ENCODE data around the gene CXCL6. TPM values are rescaled to one million over a fixed set of nuclear protein-coding genes. Genes with fewer than 3 reads are reported as not detected.

The CXCL6 gene
- polyA plus RNA-seq, 1 of the 3 experiments (the other 2 are of a cell fraction) = 0.02 TPM

DNA sequence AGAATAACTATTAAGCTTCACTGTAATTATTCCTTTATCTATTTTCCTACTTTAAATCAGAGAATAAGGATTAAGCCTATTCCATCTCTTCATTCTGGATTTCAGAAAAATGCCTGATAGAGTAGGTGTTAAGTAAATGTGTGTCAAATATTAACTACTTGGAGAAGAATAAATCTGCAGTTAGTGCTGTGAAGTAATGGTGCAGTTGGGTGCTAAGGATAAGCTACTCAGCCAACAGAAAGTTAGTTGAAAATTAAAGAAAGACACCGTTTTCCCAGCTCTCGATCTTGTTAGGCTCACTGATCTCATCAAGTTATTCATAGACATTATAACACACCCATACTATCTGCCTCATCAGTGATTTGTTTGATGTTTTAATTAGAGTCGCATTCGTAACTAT is 23.7 kb downstream of the CXCL6 start:
- WGBS (ENCODE audit: low lambda C conversion rate) = 3% methylated on average over 4 of the region's 4 CpGs
- no peaks in the 10 kb centered on the region for H3F3A ChIP-seq (replicated peaks; ENCODE audit: insufficient read depth)
- H3K9ac ChIP-seq = no peak overlapping the region
- no peak overlapping the region for H2AFZ ChIP-seq (ENCODE audit: low read depth)
- no peaks in the 10 kb centered on the region for H3K4me1 ChIP-seq (ENCODE audit: control insufficient read depth in 1 of 2, insufficient read depth in 2 of 2, low read depth in 1 of 2, low read length in 1 of 2)
- no peak overlapping the region for H3K27ac ChIP-seq (ENCODE audit: low read depth in 2 of 2, low read length in 1 of 2)
- ChIA-PET POLR2A (no interaction called here), CTCF (no interaction called here)
- no peaks in the 10 kb centered on the region for H3K36me3 ChIP-seq (replicated peaks in 1 of 2; ENCODE audit: control insufficient read depth in 1 of 2, insufficient read depth in 2 of 2, low read length in 1 of 2)
- H3K4me3 ChIP-seq (ENCODE audit: low read depth in 2 of 2, low read length in 1 of 2) = no peak overlapping the region
- H4K20me1 ChIP-seq (ENCODE audit: insufficient read depth) = no peaks in the 10 kb centered on the region
- H3K9me2 ChIP-seq = no peaks in the 10 kb centered on the region
- H3K79me2 ChIP-seq (ENCODE audit: insufficient read depth) = no peaks in the 10 kb centered on the region
- no peaks in the 10 kb centered on the region for H3K9me3 ChIP-seq
- no peak overlapping the region for H3K4me2 ChIP-seq
- no peak for DNase-seq
- peaks cover 41% of the 10 kb centered on the region for H3K27me3 ChIP-seq (ENCODE audit: insufficient read depth)
- TF ChIP-seq, protein P1, sequence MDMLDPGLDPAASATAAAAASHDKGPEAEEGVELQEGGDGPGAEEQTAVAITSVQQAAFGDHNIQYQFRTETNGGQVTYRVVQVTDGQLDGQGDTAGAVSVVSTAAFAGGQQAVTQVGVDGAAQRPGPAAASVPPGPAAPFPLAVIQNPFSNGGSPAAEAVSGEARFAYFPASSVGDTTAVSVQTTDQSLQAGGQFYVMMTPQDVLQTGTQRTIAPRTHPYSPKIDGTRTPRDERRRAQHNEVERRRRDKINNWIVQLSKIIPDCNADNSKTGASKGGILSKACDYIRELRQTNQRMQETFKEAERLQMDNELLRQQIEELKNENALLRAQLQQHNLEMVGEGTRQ (IDR thresholded peaks at IDR 0.05; ENCODE audit: borderline replicate concordance, low read depth, low read length) = no peak
- TF ChIP-seq CHD2 (IDR thresholded peaks at IDR 0.05; ENCODE audit: low read length, partially characterized antibody) = no peak
- no peak for TF ChIP-seq MEF2A (IDR thresholded peaks at IDR 0.05; ENCODE audit: borderline replicate concordance, low read depth)

DNA sequence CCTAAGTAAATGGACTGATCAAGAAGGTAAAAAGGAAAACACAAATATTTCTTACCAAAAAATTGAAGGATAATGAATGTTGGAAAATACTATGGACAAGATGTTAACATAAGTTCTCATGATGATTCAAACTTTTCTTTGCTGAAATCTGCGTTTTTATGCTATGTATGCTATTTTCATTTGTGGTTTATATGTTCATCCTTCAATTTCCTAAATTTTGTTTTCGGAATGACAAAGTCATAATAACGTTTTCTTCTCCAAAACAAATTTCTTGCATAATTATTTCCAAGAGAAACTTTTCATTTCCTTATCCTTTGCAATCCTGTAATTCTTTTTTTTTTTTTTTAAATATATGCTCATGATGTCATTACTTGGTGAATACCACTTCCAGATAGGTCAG is 24.4 kb downstream of the CXCL6 start:
- Histone ChIP-seq H3K9ac (no peak overlapping the region), H3K27me3 (ENCODE audit: insufficient read depth) (peaks cover 37% of the 10 kb centered on the region), H3K79me2 (ENCODE audit: insufficient read depth) (no peaks in the 10 kb centered on the region), H3K27ac (ENCODE audit: low read depth in 2 of 2, low read length in 1 of 2) (no peak overlapping the region), H3K4me2 (no peak overlapping the region), H3K4me1 (ENCODE audit: control insufficient read depth in 1 of 2, insufficient read depth in 2 of 2, low read depth in 1 of 2, low read length in 1 of 2) (no peaks in the 10 kb centered on the region), H3F3A (replicated peaks; ENCODE audit: insufficient read depth) (no peaks in the 10 kb centered on the region), H2AFZ (ENCODE audit: low read depth) (no peak overlapping the region), H4K20me1 (ENCODE audit: insufficient read depth) (no peaks in the 10 kb centered on the region), H3K9me2 (no peaks in the 10 kb centered on the region), H3K9me3 (no peaks in the 10 kb centered on the region), H3K36me3 (replicated peaks in 1 of 2; ENCODE audit: control insufficient read depth in 1 of 2, insufficient read depth in 2 of 2, low read length in 1 of 2) (no peaks in the 10 kb centered on the region), H3K4me3 (ENCODE audit: low read depth in 2 of 2, low read length in 1 of 2) (no peak overlapping the region)
- WGBS (ENCODE audit: low lambda C conversion rate) = 7% methylated on average over 3 of the region's 3 CpGs
- TF ChIP-seq, protein P1 (IDR thresholded peaks at IDR 0.05; ENCODE audit: borderline replicate concordance, low read depth, low read length) = no peak
- TF ChIP-seq MAX (IDR thresholded peaks at IDR 0.05; ENCODE audit: low read depth) (no peak), CHD2 (IDR thresholded peaks at IDR 0.05; ENCODE audit: low read length, partially characterized antibody) (no peak), FOXM1 (IDR thresholded peaks at IDR 0.05; ENCODE audit: low read depth) (no peak), FOSL2 (IDR thresholded peaks at IDR 0.05; ENCODE audit: borderline replicate concordance, low read depth) (no peak), TAF1 (IDR thresholded peaks at IDR 0.05; ENCODE audit: borderline replicate concordance, low read depth, low read length) (no peak), GABPA (IDR thresholded peaks at IDR 0.05; ENCODE audit: low read depth) (no peak), ELF1 (IDR thresholded peaks at IDR 0.05) (no peak), GATA2 (CRISPR knock-in tag; IDR thresholded peaks at IDR 0.05) (no peak), ZBTB33 (IDR thresholded peaks at IDR 0.05; ENCODE audit: borderline replicate concordance, low read depth) (no peak), NFIC (IDR thresholded peaks at IDR 0.05; ENCODE audit: borderline replicate concordance) (no peak), CTCF (IDR thresholded peaks at IDR 0.05) (no peak), JUND (IDR thresholded peaks at IDR 0.05) (no peak), POLR2AphosphoS5 (IDR thresholded peaks at IDR 0.05; ENCODE audit: low read depth, low read length) (no peak)
- ChIA-PET CTCF (no interaction called here), POLR2A (no interaction called here)
- DNase-seq = no peak
